Esophagus muscularis mucosa (tissue), 3 donors: Measurements from ENCODE around the gene GCNT4.

Experiments
- POLR2AphosphoS5 ChIP-seq, 2 donors: sonication (generic); formaldehyde crosslinking; IDR thresholded peaks; one replicate each; pipeline ENCODE4 v1.6.1; 2017; ENCODE audit warnings: antibody characterized with exemption in 2 of 2
- TF ChIP-seq, protein P1 (sequence below), 3 experiments: fragments of 200-600 bp in 2 of 3; fragments of 450-650 bp in 1 of 3; sonication (generic) in 2 of 3; IDR thresholded peaks; one replicate each; pipeline ENCODE4 v1.5.1; 2017 to 2019; ENCODE audit warnings: antibody characterized with exemption in 3 of 3, mild to moderate bottlenecking in 2 of 3, moderate library complexity in 1 of 3

- TF ChIP-seq, protein P1, sequence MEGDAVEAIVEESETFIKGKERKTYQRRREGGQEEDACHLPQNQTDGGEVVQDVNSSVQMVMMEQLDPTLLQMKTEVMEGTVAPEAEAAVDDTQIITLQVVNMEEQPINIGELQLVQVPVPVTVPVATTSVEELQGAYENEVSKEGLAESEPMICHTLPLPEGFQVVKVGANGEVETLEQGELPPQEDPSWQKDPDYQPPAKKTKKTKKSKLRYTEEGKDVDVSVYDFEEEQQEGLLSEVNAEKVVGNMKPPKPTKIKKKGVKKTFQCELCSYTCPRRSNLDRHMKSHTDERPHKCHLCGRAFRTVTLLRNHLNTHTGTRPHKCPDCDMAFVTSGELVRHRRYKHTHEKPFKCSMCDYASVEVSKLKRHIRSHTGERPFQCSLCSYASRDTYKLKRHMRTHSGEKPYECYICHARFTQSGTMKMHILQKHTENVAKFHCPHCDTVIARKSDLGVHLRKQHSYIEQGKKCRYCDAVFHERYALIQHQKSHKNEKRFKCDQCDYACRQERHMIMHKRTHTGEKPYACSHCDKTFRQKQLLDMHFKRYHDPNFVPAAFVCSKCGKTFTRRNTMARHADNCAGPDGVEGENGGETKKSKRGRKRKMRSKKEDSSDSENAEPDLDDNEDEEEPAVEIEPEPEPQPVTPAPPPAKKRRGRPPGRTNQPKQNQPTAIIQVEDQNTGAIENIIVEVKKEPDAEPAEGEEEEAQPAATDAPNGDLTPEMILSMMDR (IDR thresholded peaks at IDR 0.05): no peak
- TF ChIP-seq POLR2AphosphoS5 (IDR thresholded peaks at IDR 0.05): no peak
Observed at GRCh38 chr5:75053054-75053303, 621 bp upstream of the GCNT4 start.
